HFF-Myc (cell line): Measurements from ENCODE around the gene NT5DC2.

ENCODE experiments used
- DNase-seq: peaks from one replicate; pipeline ENCODE4 v3.0.0-alpha.2; 2011; ENCODE audit warnings: low read depth; ENCODE audit errors: extremely low read depth
- H3K4me3 ChIP-seq: replicated peaks from 2 replicates; pipeline ENCODE4 v1.5.1; 2011; ENCODE audit warnings: low read depth, mild to moderate bottlenecking, control low read depth, low read length
- CTCF ChIP-seq: IDR thresholded peaks from 2 replicates; pipeline ENCODE4 v1.5.1; 2012; ENCODE audit warnings: mild to moderate bottlenecking, low read depth, low read length, control low read depth; ENCODE audit errors: missing control alignments

NT5DC2 gene

GRCh38 chr3:52532838-52533622 is 627 bp downstream of the NT5DC2 start:
- TF ChIP-seq CTCF = no peak
- peak overlapping the region; percentile 75 for H3K4me3 ChIP-seq
- DNase-seq = no peak

- peak overlapping the region; percentile 75 for H3K4me3 ChIP-seq
- no peak for TF ChIP-seq CTCF
- DNase-seq = no peak
Observed at GRCh38 chr3:52532517-52532837, 1.2 kb downstream of the NT5DC2 start.

- peak overlapping the region; percentile 75 for H3K4me3 ChIP-seq
- TF ChIP-seq CTCF = no peak
- no peak for DNase-seq
Observed at GRCh38 chr3:52531860-52532516, 1.7 kb downstream of the NT5DC2 start.

GRCh38 chr3:52530918-52531826 is 2.5 kb downstream of the NT5DC2 start:
- no peak for TF ChIP-seq CTCF
- no peak for DNase-seq
- peak overlapping the region; percentile 75 for H3K4me3 ChIP-seq

GRCh38 chr3:52529376-52530333 is 4.0 kb downstream of the NT5DC2 start:
- no peak for TF ChIP-seq CTCF
- no peak for DNase-seq
- no peak overlapping the region for H3K4me3 ChIP-seq
